GM19467 (cell line): ENCODE measurements around the gene THY1.
"Not testable (repeated sequence)": the region's sequence is repeated elsewhere in the genome, so short reads cannot be mapped to it uniquely, and the experiment has no call there.

Experiments
- ATAC-seq: cut with Tn5 transposase; IDR thresholded peaks from one replicate; pipeline ENCODE4 v1.9.1; 2021; ENCODE audit warnings: mild to moderate bottlenecking, moderate library complexity; ENCODE audit not compliant: unreplicated experiment

THY1 gene

GRCh38 chr11:119389611-119390254 is 33.2 kb downstream of the THY1 start:
- ATAC-seq, result no peak

GRCh38 chr11:119388103-119388502 is 34.9 kb downstream of the THY1 start:
- ATAC-seq, result no peak

- no peak for ATAC-seq
Observed at GRCh38 chr11:119384332-119384731, 38.6 kb downstream of the THY1 start.

GRCh38 chr11:119382513-119382912 is 40.5 kb downstream of the THY1 start:
- not testable (repeated sequence) for ATAC-seq

- ATAC-seq, result no peak
Observed at GRCh38 chr11:119382101-119382500, 40.9 kb downstream of the THY1 start.

- ATAC-seq, result peak; percentile 98
Observed at GRCh38 chr11:119381181-119381988, 41.6 kb downstream of the THY1 start, which contains the start of gene USP2. Gene USP2 (minus strand): TSS chr11:119381690. CDS start chr11:119373480, 8,210 bp downstream.

- ATAC-seq, result no peak
Observed at GRCh38 chr11:119380827-119381180, 42.2 kb downstream of the THY1 start.

GRCh38 chr11:119380160-119380826 is 42.7 kb downstream of the THY1 start:
- no peak for ATAC-seq

GRCh38 chr11:119378851-119379465 is 44.0 kb downstream of the THY1 start:
- no peak for ATAC-seq

- ATAC-seq, result no peak
Observed at GRCh38 chr11:119377961-119378667, 44.9 kb downstream of the THY1 start.

GRCh38 chr11:119377112-119377901 is 45.7 kb downstream of the THY1 start:
- no peak for ATAC-seq

GRCh38 chr11:119376197-119376847 is 46.6 kb downstream of the THY1 start:
- ATAC-seq, result no peak

- no peak for ATAC-seq
Observed at GRCh38 chr11:119375337-119376196, 47.4 kb downstream of the THY1 start.

GRCh38 chr11:119374632-119375336 is 48.2 kb downstream of the THY1 start:
- no peak for ATAC-seq

- no peak for ATAC-seq
Observed at GRCh38 chr11:119373921-119374631, 48.9 kb downstream of the THY1 start.

- no peak for ATAC-seq
Observed at GRCh38 chr11:119373059-119373920, 49.7 kb downstream of the THY1 start.
